ENCODE measurements around the gene BRINP1. TPM values are rescaled to one million over a fixed set of nuclear protein-coding genes. Genes with fewer than 3 reads are reported as not detected.

The BRINP1 gene
- total RNA-seq, 3 donors from 2014 or later (not counting 1 experiment from before 2014, with no cell fraction given) = not detected

DNA sequence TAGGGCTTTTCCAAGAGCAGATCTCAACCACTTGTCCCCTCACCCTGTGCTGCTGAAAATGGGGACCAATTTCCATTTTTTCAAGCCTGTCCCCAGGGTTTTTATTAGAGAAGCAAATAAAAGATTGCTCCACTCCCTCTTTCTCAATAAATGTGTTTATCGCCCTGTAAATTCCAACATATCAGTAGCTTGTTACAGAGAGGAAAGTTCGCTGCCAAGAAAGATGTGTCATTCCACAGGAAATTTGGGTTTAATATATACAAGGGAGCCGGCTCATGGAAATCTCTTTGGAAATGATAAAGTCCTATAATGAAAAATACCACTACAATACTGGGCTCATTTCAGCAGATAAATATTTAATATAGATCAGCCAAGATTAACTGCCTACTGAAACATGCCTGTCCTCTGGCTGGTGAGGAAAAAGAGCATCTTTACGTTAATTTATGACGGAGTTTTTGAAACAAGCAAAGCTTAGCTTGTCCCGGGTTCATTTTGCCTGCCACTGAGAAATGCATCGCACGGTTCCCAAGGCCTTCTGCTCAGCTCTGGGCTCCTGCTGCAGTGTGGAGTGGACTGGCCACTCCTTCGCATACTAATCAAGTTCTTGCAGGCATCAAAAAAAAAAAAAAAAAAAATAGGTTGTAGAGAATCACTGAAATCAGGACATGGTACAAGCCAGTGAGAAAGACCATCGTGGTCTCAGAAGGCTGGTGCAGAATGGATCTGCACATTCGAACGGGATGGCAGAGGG is 84.5 kb downstream of the BRINP1 start:
- peaks cover 5 to 8% of the 10 kb centered on the region in 2 donors for H3K27me3 Mint-ChIP-seq (ENCODE audit: low read depth in 2 of 2)
- DNase-seq = no peak
- ATAC-seq = no peak
- no peak overlapping the region for H3K27ac Mint-ChIP-seq
- Histone ChIP-seq H3K4me1 (ENCODE audit: control insufficient read depth, insufficient read depth, low read length) (no peaks in the 10 kb centered on the region), H3K27ac (ENCODE audit: low read length) (no peak overlapping the region), H3K27me3 (ENCODE audit: control insufficient read depth, insufficient read depth, low read length) (no peaks in the 10 kb centered on the region), H3K4me3 (ENCODE audit: low read length) (no peak overlapping the region), H3K9me3 (ENCODE audit: control insufficient read depth, insufficient read depth, low read length) (no peaks in the 10 kb centered on the region), H3K36me3 (ENCODE audit: control insufficient read depth, insufficient read depth, low read length) (no peaks in the 10 kb centered on the region)
- no peaks in the 10 kb centered on the region for H3K36me3 Mint-ChIP-seq
- peaks cover 0 to 2% of the 10 kb centered on the region in 2 donors for H3K9me3 Mint-ChIP-seq
- H3K4me3 Mint-ChIP-seq = no peak overlapping the region
- intact Hi-C loops (cut with micrococcal nuclease) = no loop called here
- no peaks in the 10 kb centered on the region for H3K4me1 Mint-ChIP-seq
- TF ChIP-seq, protein P1, sequence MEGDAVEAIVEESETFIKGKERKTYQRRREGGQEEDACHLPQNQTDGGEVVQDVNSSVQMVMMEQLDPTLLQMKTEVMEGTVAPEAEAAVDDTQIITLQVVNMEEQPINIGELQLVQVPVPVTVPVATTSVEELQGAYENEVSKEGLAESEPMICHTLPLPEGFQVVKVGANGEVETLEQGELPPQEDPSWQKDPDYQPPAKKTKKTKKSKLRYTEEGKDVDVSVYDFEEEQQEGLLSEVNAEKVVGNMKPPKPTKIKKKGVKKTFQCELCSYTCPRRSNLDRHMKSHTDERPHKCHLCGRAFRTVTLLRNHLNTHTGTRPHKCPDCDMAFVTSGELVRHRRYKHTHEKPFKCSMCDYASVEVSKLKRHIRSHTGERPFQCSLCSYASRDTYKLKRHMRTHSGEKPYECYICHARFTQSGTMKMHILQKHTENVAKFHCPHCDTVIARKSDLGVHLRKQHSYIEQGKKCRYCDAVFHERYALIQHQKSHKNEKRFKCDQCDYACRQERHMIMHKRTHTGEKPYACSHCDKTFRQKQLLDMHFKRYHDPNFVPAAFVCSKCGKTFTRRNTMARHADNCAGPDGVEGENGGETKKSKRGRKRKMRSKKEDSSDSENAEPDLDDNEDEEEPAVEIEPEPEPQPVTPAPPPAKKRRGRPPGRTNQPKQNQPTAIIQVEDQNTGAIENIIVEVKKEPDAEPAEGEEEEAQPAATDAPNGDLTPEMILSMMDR (IDR thresholded peaks at IDR 0.05) = no peak
- WGBS (ENCODE audit: insufficient coverage) = 77% methylated on average over 9 of the region's 12 CpGs

DNA sequence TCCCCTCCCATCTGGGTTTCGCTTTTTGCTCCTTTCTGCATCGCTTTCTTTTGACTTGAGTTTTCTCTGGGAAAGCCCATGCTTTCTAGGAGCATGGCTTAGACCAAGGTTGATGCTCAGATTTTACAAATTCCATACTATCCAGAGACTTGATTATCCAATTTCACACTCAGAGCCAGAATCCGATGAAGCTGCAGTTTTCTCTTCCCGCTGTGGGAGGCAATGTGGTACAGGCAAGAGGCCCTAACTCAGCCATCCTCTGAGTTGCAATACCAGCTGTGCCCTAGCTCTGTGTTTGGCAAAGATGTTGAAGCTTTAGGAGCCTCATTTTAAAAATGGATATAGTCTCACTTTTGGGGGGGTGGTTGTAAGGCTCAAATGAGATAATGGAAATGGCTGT is 85.1 kb downstream of the BRINP1 start:
- no peak overlapping the region for H3K4me3 Mint-ChIP-seq
- TF ChIP-seq, protein P1 (IDR thresholded peaks at IDR 0.05) = no peak
- no peaks in the 10 kb centered on the region for H3K4me1 Mint-ChIP-seq
- H3K27ac ChIP-seq (ENCODE audit: low read length) = no peak overlapping the region
- no peak for ATAC-seq
- intact Hi-C loops (cut with micrococcal nuclease) = no loop called here
- no peaks in the 10 kb centered on the region for H3K4me1 ChIP-seq (ENCODE audit: control insufficient read depth, insufficient read depth, low read length)
- no peaks in the 10 kb centered on the region for H3K27me3 ChIP-seq (ENCODE audit: control insufficient read depth, insufficient read depth, low read length)
- DNase-seq = no peak
- H3K36me3 ChIP-seq (ENCODE audit: control insufficient read depth, insufficient read depth, low read length) = no peaks in the 10 kb centered on the region
- WGBS (ENCODE audit: insufficient coverage) = 64% methylated on average over 4 of the region's 4 CpGs
- H3K4me3 ChIP-seq (ENCODE audit: low read length) = no peak overlapping the region
- H3K9me3 ChIP-seq (ENCODE audit: control insufficient read depth, insufficient read depth, low read length) = no peaks in the 10 kb centered on the region
- peaks cover 5 to 8% of the 10 kb centered on the region in 2 donors for H3K27me3 Mint-ChIP-seq (ENCODE audit: low read depth in 2 of 2)
- H3K36me3 Mint-ChIP-seq = no peaks in the 10 kb centered on the region
- H3K27ac Mint-ChIP-seq = no peak overlapping the region
- H3K9me3 Mint-ChIP-seq = peaks cover 0 to 2% of the 10 kb centered on the region in 2 donors

DNA sequence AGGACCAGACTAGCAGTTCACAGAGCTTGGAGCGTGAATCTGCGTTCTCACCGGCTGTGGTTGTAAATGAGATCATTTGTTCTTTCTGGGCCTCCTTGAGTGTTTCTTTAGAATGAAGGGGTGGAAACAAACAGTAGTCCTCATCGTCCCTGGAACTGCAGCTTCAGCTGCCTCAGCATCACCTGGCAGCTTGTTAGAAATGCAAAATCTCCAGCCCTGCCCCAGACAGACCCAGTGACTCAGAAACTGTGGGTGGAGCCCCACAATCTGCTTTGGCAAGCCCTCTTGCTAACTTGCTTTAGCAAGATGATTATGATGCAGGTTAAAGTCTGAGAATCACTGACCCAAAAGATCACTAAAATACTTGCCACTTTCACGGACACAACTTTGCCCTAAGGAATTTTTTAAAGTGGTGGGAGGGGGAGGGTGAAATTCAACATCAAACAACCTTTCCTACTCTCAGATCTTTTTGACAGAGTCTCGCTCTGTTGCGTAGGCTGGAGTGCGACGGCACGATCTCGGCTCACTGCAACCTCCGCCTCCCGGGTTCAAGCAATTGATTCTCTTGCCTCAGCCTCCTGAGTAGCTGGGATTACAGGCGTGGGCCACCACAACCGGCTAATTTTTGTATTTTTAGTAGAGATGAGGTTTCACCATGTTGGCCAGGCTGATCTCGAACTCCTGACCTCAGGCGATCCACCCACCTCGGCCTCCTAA is 86.0 kb downstream of the BRINP1 start:
- Histone ChIP-seq H3K4me1 (ENCODE audit: control insufficient read depth, insufficient read depth, low read length) (no peaks in the 10 kb centered on the region), H3K4me3 (ENCODE audit: low read length) (no peak overlapping the region), H3K9me3 (ENCODE audit: control insufficient read depth, insufficient read depth, low read length) (no peaks in the 10 kb centered on the region), H3K36me3 (ENCODE audit: control insufficient read depth, insufficient read depth, low read length) (no peaks in the 10 kb centered on the region), H3K27ac (ENCODE audit: low read length) (no peak overlapping the region), H3K27me3 (ENCODE audit: control insufficient read depth, insufficient read depth, low read length) (no peaks in the 10 kb centered on the region)
- no peak for DNase-seq
- intact Hi-C loops (cut with micrococcal nuclease) = no loop called here
- Mint-ChIP-seq H3K4me1 (no peaks in the 10 kb centered on the region), H3K27me3 (ENCODE audit: low read depth in 2 of 2) (peaks cover 5 to 8% of the 10 kb centered on the region in 2 donors), H3K9me3 (peaks cover 0 to 2% of the 10 kb centered on the region in 2 donors), H3K27ac (no peak overlapping the region), H3K4me3 (no peak overlapping the region), H3K36me3 (no peaks in the 10 kb centered on the region)
- TF ChIP-seq, protein P1 (IDR thresholded peaks at IDR 0.05) = no peak
- 49% methylated on average over 17 of the region's 18 CpGs for WGBS (ENCODE audit: insufficient coverage)
- no peak for ATAC-seq

Data from natural killer cell (primary cell).